Gastrocnemius medialis (tissue), 4 donors: ENCODE results near the gene CEACAM1.

Experiments used
- POLR2A ChIP-seq, 2 donors: fragments of 450-650 bp; IDR thresholded peaks; one replicate each; pipeline ENCODE4 v1.6.1; 2017; ENCODE audit warnings: antibody characterized with exemption in 2 of 2, mild to moderate bottlenecking in 2 of 2, moderate library complexity in 2 of 2
- TF ChIP-seq, protein P1 (sequence below), 5 experiments: fragments of 450-650 bp in 3 of 5; fragments of 200-600 bp in 2 of 5; sonication (generic) in 2 of 5; IDR thresholded peaks in 4 of 5; conservative IDR thresholded peaks in 1 of 5; 1 replicate in 4 of 5; 2 replicates in 1 of 5; pipeline ENCODE4 v1.5.1; 2016 to 2019; ENCODE audit warnings: antibody characterized with exemption in 5 of 5, mild to moderate bottlenecking in 3 of 5, moderate library complexity in 3 of 5

- no peak for TF ChIP-seq POLR2A (IDR thresholded peaks at IDR 0.05)
- TF ChIP-seq, protein P1, sequence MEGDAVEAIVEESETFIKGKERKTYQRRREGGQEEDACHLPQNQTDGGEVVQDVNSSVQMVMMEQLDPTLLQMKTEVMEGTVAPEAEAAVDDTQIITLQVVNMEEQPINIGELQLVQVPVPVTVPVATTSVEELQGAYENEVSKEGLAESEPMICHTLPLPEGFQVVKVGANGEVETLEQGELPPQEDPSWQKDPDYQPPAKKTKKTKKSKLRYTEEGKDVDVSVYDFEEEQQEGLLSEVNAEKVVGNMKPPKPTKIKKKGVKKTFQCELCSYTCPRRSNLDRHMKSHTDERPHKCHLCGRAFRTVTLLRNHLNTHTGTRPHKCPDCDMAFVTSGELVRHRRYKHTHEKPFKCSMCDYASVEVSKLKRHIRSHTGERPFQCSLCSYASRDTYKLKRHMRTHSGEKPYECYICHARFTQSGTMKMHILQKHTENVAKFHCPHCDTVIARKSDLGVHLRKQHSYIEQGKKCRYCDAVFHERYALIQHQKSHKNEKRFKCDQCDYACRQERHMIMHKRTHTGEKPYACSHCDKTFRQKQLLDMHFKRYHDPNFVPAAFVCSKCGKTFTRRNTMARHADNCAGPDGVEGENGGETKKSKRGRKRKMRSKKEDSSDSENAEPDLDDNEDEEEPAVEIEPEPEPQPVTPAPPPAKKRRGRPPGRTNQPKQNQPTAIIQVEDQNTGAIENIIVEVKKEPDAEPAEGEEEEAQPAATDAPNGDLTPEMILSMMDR (IDR thresholded peaks at IDR 0.05 in 4 of 5, conservative IDR thresholded peaks at IDR 0.05 in 1 of 5) = no peak
Observed at GRCh38 chr19:42538841-42539709, 10.8 kb upstream of the CEACAM1 start.
